Posterior vena cava (tissue), 2 donors: ENCODE results near the gene HDHD3. TPM values are rescaled to one million over a fixed set of nuclear protein-coding genes. Genes with fewer than 3 reads are reported as not detected.
"Not testable (repeated sequence)": the region's sequence is repeated elsewhere in the genome, so short reads cannot be mapped to it uniquely, and the experiment has no call there.

Source experiments
- DNase-seq: peaks from one replicate; pipeline ENCODE4 v3.0.0-alpha.2; 2020; ENCODE audit warnings: low spot score
- intact Hi-C, 2 donors: fragments of 100-400 bp; cut with DNase I; formaldehyde crosslinking; loops; one replicate each; pipeline versions ENCODE4 v1.14.1 to v1.14.2; 2022 to 2023
- total RNA-seq, 2 donors: library from RNA; stranded (reverse); fragmentation: NEBNext Ultra II Directional; extraction: Animal tissue kit (Norgen Biotek cat#: 25700); gene quantifications; one replicate each; pipeline ENCODE4 v1.2.1, GENCODE V29; 2021
- donor health status: DM: yes; HTN: yes; CAD: no.
- donor health status: DM: yes; HTN: yes; CAD: no.

The HDHD3 gene
- total RNA-seq, 2 donors from 2014 or later: 7.6 to 10.6 TPM

DNA sequence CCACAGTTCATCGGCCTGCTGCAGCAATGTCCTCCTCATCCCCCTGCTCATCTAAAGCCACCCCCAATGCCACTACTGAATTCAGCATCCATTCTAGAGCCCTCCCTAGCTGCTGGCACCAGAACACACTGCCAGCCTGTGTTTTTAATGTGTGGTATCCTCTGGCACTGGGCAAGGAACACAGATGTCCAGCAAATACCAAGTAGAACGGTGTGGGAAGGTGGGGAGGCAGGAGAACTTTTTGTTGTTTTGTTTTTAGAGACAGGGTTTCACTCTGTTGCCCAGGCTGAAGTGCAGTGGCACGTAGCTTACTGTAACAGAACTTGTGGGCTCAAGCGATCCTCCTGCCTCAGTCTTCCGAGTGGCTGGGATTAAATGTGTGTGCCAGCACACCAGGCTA lies 4.7 kb downstream of the HDHD3 start:
- intact Hi-C loops: no loop called here
- no peak for DNase-seq

DNA sequence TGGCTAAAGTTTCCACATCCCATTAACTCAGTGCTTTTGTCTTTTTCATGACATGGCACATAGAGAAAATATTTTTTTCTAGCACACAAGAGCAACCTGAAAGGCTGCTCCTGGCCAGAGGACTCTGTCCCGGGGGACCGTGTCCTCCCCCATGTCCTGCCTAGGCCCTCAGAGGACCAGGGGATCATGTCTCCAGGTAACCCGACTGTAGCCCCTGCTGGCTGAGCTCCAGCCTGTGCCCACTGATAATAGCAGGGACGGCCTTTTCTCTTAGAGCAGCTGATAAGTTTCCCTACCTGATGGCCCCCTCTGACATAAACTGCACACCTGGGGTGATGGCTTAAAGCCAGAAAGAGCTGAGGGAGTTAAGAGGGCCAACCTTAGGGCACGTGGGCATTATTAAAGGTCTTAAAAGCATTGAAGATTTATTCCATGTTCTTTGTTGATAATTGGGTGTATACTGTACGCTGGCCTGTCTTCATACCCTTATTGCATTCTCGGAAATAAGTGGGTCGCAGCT lies 5.9 kb downstream of the HDHD3 start:
- intact Hi-C loops: no loop called here

GRCh38 chr9:113369855-113370140 lies 7.0 kb downstream of the HDHD3 start:
- intact Hi-C loops: no loop called here
- DNase-seq: no peak

More for the DNA sequence above, 5.9 kb downstream of the HDHD3 start:
- no peak for DNase-seq

- intact Hi-C loops: no loop called here
- DNase-seq: peak; percentile 83
These were observed 7.6 kb downstream of the HDHD3 start for GRCh38 chr9:113368982-113369854.

DNA sequence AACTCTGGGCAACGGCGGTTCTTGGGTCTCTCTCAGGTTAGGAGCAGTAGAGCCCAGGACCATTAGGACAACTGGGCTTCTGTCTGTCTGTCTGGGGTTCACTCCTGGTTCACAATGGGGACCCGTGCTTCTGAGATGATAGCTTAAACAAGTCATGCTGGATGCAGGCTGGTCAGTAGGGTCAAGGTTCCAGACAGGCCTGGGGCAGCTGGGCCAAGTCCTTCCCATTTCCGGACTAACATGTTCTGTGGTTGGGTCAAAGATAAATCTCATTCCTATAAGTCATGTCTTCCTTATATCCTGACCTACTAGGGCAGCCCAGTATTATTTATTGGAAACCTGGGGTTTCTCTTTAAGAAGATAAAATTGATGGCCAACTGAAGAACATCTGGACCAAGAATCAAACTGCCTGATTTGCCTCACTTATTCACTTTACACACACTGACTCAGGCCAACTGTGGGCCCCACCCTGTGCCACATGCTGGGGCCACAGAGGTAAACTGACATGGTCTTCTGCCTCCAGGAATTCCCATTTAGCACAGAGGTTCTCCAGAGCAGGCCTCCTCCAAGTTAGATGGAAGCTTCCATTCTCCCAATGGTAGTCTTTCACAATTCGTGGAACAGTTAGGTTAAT lies 8.3 kb downstream of the HDHD3 start:
- intact Hi-C loops: no loop called here

GRCh38 chr9:113365652-113366051 lies 11.1 kb downstream of the HDHD3 start:
- intact Hi-C loops: not testable (repeated sequence)
- DNase-seq: peak; percentile 78

More for the DNA sequence above, 8.3 kb downstream of the HDHD3 start:
- DNase-seq: peak; percentile 32

GRCh38 chr9:113364951-113365350 lies 11.8 kb downstream of the HDHD3 start:
- DNase-seq: no peak

GRCh38 chr9:113363336-113363735 lies 13.4 kb downstream of the HDHD3 start:
- intact Hi-C loops: no loop called here
- peak; percentile 26 for DNase-seq

More at GRCh38 chr9:113364951-113365350, 11.8 kb downstream of the HDHD3 start:
- intact Hi-C loops: no loop called here

DNA sequence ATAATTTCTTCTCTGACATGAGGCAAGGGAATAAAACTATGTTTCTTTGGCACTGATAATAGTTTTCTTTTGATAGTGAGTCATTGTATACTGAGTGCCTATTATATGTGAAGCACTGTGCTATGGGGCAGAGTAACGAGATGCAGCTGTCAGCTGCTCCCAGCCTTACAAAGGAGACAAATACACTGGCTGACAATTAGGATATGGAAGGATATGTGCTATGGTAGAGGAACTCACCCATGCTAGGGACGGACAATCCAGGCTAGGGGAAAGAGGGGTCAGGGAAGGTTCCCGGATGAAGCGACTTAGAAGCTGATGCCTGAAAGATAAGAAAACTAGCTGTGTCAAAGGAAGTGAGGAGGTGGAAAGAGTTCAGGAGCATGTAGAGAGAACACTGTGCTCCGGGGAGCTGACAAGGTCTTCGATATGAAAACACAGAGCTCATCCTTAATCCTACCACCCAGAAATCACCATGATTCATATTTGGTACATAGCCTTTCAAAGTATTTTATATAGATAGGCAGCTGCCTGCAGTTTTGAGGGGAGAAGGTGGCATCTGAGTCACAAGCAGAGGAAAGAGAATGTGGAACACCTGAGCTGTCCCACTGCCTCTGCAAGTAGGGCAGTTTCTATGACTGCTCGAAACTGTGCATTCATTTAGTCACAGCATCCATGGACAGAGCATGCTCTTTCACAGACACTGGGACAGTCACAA lies 15.3 kb downstream of the HDHD3 start:
- intact Hi-C loops: no loop called here
- DNase-seq: peak; percentile 10

DNA sequence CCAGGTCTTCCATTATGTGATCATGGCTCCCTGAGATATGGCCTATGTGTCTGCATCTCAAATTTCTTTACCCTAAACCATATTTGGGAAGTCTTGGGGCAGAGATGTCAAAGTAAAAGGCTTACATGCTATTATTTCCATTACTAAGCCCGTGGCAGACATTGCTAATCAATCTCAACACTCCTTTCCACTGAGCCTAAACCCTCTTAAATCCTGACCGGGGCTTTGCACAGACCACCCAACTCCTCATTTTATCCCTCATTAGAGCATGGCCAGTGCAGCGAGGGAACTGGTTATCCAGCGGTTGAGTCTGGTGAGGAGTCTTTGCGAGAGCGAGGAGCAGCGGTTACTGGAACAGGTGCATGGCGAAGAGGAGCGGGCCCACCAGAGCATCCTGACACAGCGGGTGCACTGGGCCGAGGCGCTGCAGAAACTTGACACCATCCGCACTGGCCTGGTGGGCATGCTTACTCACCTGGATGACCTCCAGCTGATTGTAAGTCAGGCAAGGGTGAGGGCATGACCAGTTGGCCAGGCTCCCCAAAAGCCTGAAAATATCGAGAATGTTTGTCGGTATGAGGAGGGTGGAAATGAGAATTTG lies 16.4 kb downstream of the HDHD3 start:
- intact Hi-C loops: no loop called here

DNA sequence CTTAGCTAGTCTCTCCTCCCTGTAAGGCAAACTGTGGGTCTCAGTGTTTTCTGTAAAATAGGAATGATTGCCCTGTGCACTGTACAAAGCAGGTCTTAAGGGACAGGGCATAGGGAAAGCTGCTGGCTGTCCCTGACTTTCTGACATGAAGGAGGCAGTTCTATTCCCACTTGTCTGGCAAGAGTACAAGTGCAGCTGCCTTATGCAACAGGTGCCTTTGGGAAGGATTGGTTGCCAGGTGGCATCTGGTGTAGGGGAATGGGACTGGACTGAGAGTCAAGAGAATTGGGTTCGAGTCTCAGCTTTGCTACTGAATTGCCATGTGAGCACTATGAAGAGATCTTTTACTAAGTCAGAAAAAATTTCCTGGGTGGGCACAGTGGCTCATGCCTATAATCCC lies 17.4 kb downstream of the HDHD3 start:
- DNase-seq: peak; percentile 6
- intact Hi-C loops: no loop called here

More for the DNA sequence above, 16.4 kb downstream of the HDHD3 start:
- peak; percentile 75 for DNase-seq

DNA sequence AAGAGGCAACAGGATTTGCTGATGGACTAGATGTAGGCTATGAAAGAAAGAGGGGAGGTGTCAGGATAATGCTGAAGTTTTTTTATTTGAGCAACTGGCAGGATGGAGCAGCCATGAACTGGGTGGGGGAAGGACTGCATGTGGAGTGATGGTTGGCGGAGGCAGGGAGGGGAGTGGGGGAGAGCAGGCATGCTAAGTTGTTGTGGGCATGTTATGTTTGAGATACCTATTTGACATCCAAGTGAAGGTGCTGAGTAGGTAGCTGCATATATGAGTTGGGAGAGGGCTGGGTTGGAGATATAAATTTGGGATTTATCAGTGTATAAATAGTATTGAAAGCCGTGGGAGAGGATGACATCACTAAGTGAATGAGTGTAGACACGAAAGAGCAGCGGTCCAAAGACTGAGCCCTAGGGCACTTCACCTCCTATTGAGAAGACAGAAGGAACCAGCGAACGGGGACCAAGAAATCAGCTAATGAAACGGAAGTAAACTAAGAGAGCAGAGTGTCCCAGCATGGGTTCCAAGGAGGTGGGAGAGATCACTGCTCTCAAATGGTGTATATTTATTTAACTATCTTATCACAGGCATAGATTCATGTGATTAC lies 20.0 kb downstream of the HDHD3 start:
- intact Hi-C loops: no loop called here
- DNase-seq: peak; percentile 13

- DNase-seq: no peak
- intact Hi-C loops: no loop called here
These were observed 21.7 kb downstream of the HDHD3 start for GRCh38 chr9:113355040-113355596.

GRCh38 chr9:113352411-113352810 lies 24.4 kb downstream of the HDHD3 start:
- intact Hi-C loops: loop anchor here in 1 of 2 donors (5.0 kb wide), 1 partner anchor 185 kb away; no protein-coding TSS in a partner anchor
- DNase-seq: no peak

DNA sequence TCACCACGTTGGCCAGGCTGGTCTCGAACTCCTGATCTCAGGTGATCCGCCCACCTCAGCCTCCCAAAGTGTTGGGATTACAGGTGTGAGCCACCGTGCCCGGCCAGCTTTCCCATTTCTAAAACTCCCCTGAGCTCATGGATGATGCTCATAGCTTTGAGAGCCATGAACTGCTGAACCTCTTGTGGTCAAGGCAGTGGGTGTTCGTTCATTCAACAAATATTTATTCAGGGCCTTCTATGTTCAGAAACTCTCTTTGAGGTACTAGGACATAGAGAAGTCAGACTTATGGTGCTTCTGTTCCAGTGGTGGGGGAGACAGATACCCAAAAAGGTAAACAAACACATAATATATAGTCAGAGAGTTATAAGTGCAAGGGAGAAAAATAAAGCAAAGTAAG lies 24.8 kb downstream of the HDHD3 start:
- DNase-seq: no peak
- intact Hi-C loops: loop anchor here in 1 of 2 donors (5.0 kb wide), 1 partner anchor 185 kb away; no protein-coding TSS in a partner anchor

GRCh38 chr9:113350937-113351336 lies 25.8 kb downstream of the HDHD3 start:
- intact Hi-C loops: loop anchor here in 1 of 2 donors (5.0 kb wide), 1 partner anchor 184 kb away; no protein-coding TSS in a partner anchor
- DNase-seq: peak; percentile 37

GRCh38 chr9:113350107-113350661 lies 26.6 kb downstream of the HDHD3 start:
- intact Hi-C loops: loop anchor here in 1 of 2 donors (5.0 kb wide), 1 partner anchor 183 kb away; no protein-coding TSS in a partner anchor
- peak; percentile 74 for DNase-seq

- peak; percentile 77 for DNase-seq
- intact Hi-C loops: loop anchor here in 1 of 2 donors (5.0 kb wide), 1 partner anchor 182 kb away; no protein-coding TSS in a partner anchor
These were observed 27.2 kb downstream of the HDHD3 start, which contains the start of gene BSPRY for GRCh38 chr9:113349445-113350094. TSS of gene BSPRY (plus strand) at chr9:113349541. CDS start at chr9:113349580, 39 bp downstream.
